ENCODE data around the gene SGMS1. TPM values are rescaled to one million over a fixed set of nuclear protein-coding genes. Genes with fewer than 3 reads are reported as not detected.
"Not testable (repeated sequence)": the region's sequence is repeated elsewhere in the genome, so short reads cannot be mapped to it uniquely, and the experiment has no call there.

The SGMS1 gene
- total RNA-seq, 2 donors from 2014 or later, result 19.4 to 19.5 TPM

- Histone ChIP-seq H3K36me3 (no peaks in the 10 kb centered on the region), H3K27me3 (no peaks in the 10 kb centered on the region), H3K9me3 (no peaks in the 10 kb centered on the region), H3K4me1 (no peaks in the 10 kb centered on the region), H3K9ac (ENCODE audit: low read depth in 2 of 2, low read length in 2 of 2) (no peak overlapping the region), H3K4me3 (no peak overlapping the region), H3K27ac (no peak overlapping the region)
- peak; percentile 59 for DNase-seq
- intact Hi-C loops (cut with DNase I), result no loop called here
- no peak for TF ChIP-seq CTCF (IDR thresholded peaks at IDR 0.05)
Observed at GRCh38 chr10:50550291-50550839, 73.4 kb downstream of the SGMS1 start.

GRCh38 chr10:50549186-50549585 lies 74.6 kb downstream of the SGMS1 start:
- H3K9ac ChIP-seq (ENCODE audit: low read depth in 2 of 2, low read length in 2 of 2); intact Hi-C loops (cut with DNase I); H3K4me1 ChIP-seq; H3K27me3 ChIP-seq; H3K36me3 ChIP-seq; H3K27ac ChIP-seq; H3K4me3 ChIP-seq; H3K9me3 ChIP-seq; DNase-seq: not testable (repeated sequence)

- intact Hi-C loops (cut with DNase I); DNase-seq; H3K9me3 ChIP-seq: not testable (repeated sequence)
Observed at GRCh38 chr10:50548481-50548880, 75.3 kb downstream of the SGMS1 start.

GRCh38 chr10:50546287-50546686 lies 77.5 kb downstream of the SGMS1 start:
- H3K9me3 ChIP-seq; intact Hi-C loops (cut with DNase I); H3K9ac ChIP-seq (ENCODE audit: low read depth in 2 of 2, low read length in 2 of 2); DNase-seq; H3K4me1 ChIP-seq; H3K4me3 ChIP-seq; H3K27ac ChIP-seq; H3K27me3 ChIP-seq; H3K36me3 ChIP-seq: not testable (repeated sequence)

More at GRCh38 chr10:50548481-50548880, 75.3 kb downstream of the SGMS1 start:
- not testable (repeated sequence) for H3K4me1 ChIP-seq; H3K27ac ChIP-seq; H3K36me3 ChIP-seq; H3K27me3 ChIP-seq; H3K9ac ChIP-seq (ENCODE audit: low read depth in 2 of 2, low read length in 2 of 2); H3K4me3 ChIP-seq

GRCh38 chr10:50545846-50546245 lies 77.9 kb downstream of the SGMS1 start:
- no peak for DNase-seq
- no peak for TF ChIP-seq CTCF (IDR thresholded peaks at IDR 0.05)
- no peaks in the 10 kb centered on the region for H3K4me1 ChIP-seq
- no peaks in the 10 kb centered on the region for H3K36me3 ChIP-seq
- H3K27me3 ChIP-seq, result no peaks in the 10 kb centered on the region
- no peak overlapping the region for H3K27ac ChIP-seq
- no peaks in the 10 kb centered on the region for H3K9me3 ChIP-seq
- intact Hi-C loops (cut with DNase I), result no loop called here
- no peak overlapping the region for H3K4me3 ChIP-seq
- H3K9ac ChIP-seq (ENCODE audit: low read depth in 2 of 2, low read length in 2 of 2), result no peak overlapping the region

DNA sequence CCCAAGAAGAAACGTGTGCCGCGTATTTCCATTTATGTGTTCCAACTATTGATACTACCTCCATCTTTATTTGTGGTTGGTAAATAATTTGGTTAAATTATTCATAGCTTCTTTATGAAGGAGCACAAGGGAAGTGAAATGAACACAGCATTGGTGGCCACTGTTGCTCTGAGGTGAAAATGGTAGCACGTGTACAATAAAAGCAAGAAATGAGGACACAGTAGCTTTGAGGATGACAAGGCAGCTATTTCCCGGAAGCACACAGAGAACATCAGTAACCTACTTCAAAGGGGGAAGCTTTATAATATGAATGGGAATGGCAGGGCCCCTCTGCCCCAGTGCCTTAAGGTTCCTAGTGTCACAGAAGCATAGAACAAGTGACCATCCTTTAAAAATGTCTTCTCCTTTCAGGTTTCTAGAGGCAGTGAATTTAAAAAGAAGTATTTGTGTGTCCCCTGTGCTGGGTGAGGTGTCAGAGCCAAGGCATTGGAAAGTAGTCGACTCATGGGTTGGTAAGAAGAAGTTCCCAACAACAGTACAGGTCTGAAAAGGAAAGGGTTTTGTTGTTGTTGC lies 78.8 kb downstream of the SGMS1 start:
- Histone ChIP-seq H3K4me1 (no peaks in the 10 kb centered on the region), H3K27ac (no peak overlapping the region), H3K27me3 (no peaks in the 10 kb centered on the region), H3K36me3 (no peaks in the 10 kb centered on the region), H3K4me3 (no peak overlapping the region), H3K9ac (ENCODE audit: low read depth in 2 of 2, low read length in 2 of 2) (no peak overlapping the region), H3K9me3 (no peaks in the 10 kb centered on the region)
- TF ChIP-seq CTCF (IDR thresholded peaks at IDR 0.05), result no peak
- intact Hi-C loops (cut with DNase I), result no loop called here
- DNase-seq, result no peak

DNA sequence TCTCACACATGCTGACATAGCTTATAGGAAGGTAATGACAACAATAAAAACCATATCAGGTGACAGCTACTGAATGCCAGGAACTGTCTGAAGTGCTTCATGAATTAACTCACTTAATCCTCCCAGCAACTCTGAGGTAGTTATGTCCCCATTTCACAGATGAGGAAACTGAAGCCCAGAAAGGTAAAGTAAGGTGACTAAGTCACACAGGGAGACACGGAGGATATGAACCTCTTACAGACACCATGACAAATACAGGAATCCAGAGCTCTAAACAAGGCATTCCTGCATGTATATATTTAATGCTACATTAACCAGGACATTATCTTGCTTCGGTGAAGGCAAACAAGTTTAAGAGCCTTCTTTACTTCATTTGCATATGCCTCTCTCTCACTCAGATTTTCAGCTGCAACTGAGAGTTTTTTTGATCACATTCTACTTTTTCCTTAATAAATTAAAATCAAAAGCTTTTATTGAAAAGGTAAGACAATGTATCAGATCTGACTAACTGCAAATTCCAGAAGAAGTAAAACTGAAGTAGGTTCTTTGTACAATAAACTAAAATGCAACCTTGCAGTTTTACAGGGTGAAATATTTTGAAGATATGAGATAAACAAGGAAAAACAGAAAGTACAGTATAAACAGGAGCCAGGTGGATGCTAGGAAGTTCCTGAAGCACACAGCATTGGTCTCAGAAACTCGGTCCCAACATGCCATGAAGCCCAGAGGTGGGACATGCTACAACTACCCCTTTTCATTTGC lies 79.5 kb downstream of the SGMS1 start:
- H3K36me3 ChIP-seq, result no peaks in the 10 kb centered on the region
- H3K4me3 ChIP-seq, result no peak overlapping the region
- no peaks in the 10 kb centered on the region for H3K27me3 ChIP-seq
- H3K9ac ChIP-seq (ENCODE audit: low read depth in 2 of 2, low read length in 2 of 2), result no peak overlapping the region
- intact Hi-C loops (cut with DNase I), result no loop called here
- TF ChIP-seq CTCF (IDR thresholded peaks at IDR 0.05), result no peak
- DNase-seq, result no peak
- no peaks in the 10 kb centered on the region for H3K4me1 ChIP-seq
- no peak overlapping the region for H3K27ac ChIP-seq
- no peaks in the 10 kb centered on the region for H3K9me3 ChIP-seq
